Measurements from ENCODE around the gene DAPK3.
"Not testable (repeated sequence)": the region's sequence is repeated elsewhere in the genome, so short reads cannot be mapped to it uniquely, and the experiment has no call there.

The DAPK3 gene

GRCh38 chr19:4005436-4005835, 34.5 kb upstream of the DAPK3 start:
- not testable (repeated sequence) for DNase-seq (ENCODE audit: low read depth in 2 of 2)

GRCh38 chr19:4000798-4001197, 29.9 kb upstream of the DAPK3 start:
- DNase-seq (ENCODE audit: low read depth in 2 of 2): not testable (repeated sequence)

- not testable (repeated sequence) for DNase-seq (ENCODE audit: low read depth in 2 of 2)
Observed at GRCh38 chr19:3998667-3999412, 27.9 kb upstream of the DAPK3 start.

- no peak for DNase-seq (ENCODE audit: low read depth in 2 of 2)
Observed at GRCh38 chr19:3995607-3996006, 24.7 kb upstream of the DAPK3 start.

- no peak for DNase-seq (ENCODE audit: low read depth in 2 of 2)
Observed at GRCh38 chr19:3990815-3991117, 19.9 kb upstream of the DAPK3 start.

GRCh38 chr19:3987619-3988371, 16.9 kb upstream of the DAPK3 start:
- DNase-seq (ENCODE audit: low read depth in 2 of 2): peak; percentile 53 to 58

- DNase-seq (ENCODE audit: low read depth in 2 of 2): peak; percentile 60 to 62
Observed at GRCh38 chr19:3986260-3987041, 15.6 kb upstream of the DAPK3 start.

GRCh38 chr19:3985643-3986259, 14.9 kb upstream of the DAPK3 start:
- DNase-seq (ENCODE audit: low read depth in 2 of 2): no peak

- peak; percentile 78 to 80 for DNase-seq (ENCODE audit: low read depth in 2 of 2)
Observed at GRCh38 chr19:3984908-3985642, 14.2 kb upstream of the DAPK3 start, which contains the start of gene EEF2. TSS of gene EEF2 (minus strand) at chr19:3985463. CDS start at chr19:3985380, 83 bp downstream.

GRCh38 chr19:3984584-3984907, 13.6 kb upstream of the DAPK3 start:
- DNase-seq (ENCODE audit: low read depth in 2 of 2): no peak

- no peak for DNase-seq (ENCODE audit: low read depth in 2 of 2)
Observed at GRCh38 chr19:3983936-3984583, 13.2 kb upstream of the DAPK3 start.

GRCh38 chr19:3983542-3983914, 12.6 kb upstream of the DAPK3 start:
- no peak for DNase-seq (ENCODE audit: low read depth in 2 of 2)

- DNase-seq (ENCODE audit: low read depth in 2 of 2): no peak
Observed at GRCh38 chr19:3982701-3983541, 12.0 kb upstream of the DAPK3 start.

GRCh38 chr19:3981736-3982681, 11.1 kb upstream of the DAPK3 start:
- DNase-seq (ENCODE audit: low read depth in 2 of 2): no peak

GRCh38 chr19:3981373-3981735, 10.5 kb upstream of the DAPK3 start:
- no peak for DNase-seq (ENCODE audit: low read depth in 2 of 2)

GRCh38 chr19:3980353-3981251, 9.7 kb upstream of the DAPK3 start:
- no peak for DNase-seq (ENCODE audit: low read depth in 2 of 2)

- DNase-seq (ENCODE audit: low read depth in 2 of 2): no peak
Observed at GRCh38 chr19:3979674-3980352, 8.9 kb upstream of the DAPK3 start.

Data from fibroblast of skin of left quadriceps (primary cell).